Natural killer cell (primary cell): ENCODE measurements around the gene BBS9. TPM values are rescaled to one million over a fixed set of nuclear protein-coding genes. Genes with fewer than 3 reads are reported as not detected.

Experiments used
- ATAC-seq, 3 donors: fragments of 150-1000 bp in 2 of 3; fragments of 200-7000 bp in 1 of 3; cut with Tn5 transposase; 1 replicate in 1 of 3; 2 replicates in 2 of 3; pipeline ENCODE4 v1.10.0; 2021; ENCODE audit warnings: mild to moderate bottlenecking in 2 of 3, moderate library complexity in 2 of 3
- DNase-seq, 2 donors: peaks; one replicate each; pipeline versions ENCODE4 v3.0.0 to v3.0.0-alpha.2; 2013 to 2021; ENCODE audit warnings: mixed read lengths in 1 of 2
- H3K27ac ChIP-seq: one replicate; pipeline ENCODE4 v1.5.1; 2013; ENCODE audit warnings: mild to moderate bottlenecking, low read length
- H3K27me3 ChIP-seq: one replicate; pipeline ENCODE4 v1.6.1; 2013; ENCODE audit warnings: low read length; ENCODE audit not compliant: control insufficient read depth, insufficient read depth
- H3K36me3 ChIP-seq: one replicate; pipeline ENCODE4 v1.6.1; 2013; ENCODE audit warnings: low read length; ENCODE audit not compliant: control insufficient read depth, insufficient read depth
- H3K4me1 ChIP-seq: one replicate; pipeline ENCODE4 v1.6.1; 2013; ENCODE audit warnings: low read length; ENCODE audit not compliant: control insufficient read depth, insufficient read depth
- H3K4me3 ChIP-seq: one replicate; pipeline ENCODE4 v1.5.1; 2013; ENCODE audit warnings: low read length
- H3K9me3 ChIP-seq: one replicate; pipeline ENCODE4 v1.6.1; 2013; ENCODE audit warnings: low read length; ENCODE audit not compliant: control insufficient read depth, insufficient read depth
- H3K27ac Mint-ChIP-seq, 2 donors: one replicate each; pipeline ENCODE4 v1.8.0; 2022; ENCODE audit warnings: mild to moderate bottlenecking in 2 of 2, mixed read lengths in 2 of 2, moderate library complexity in 1 of 2
- H3K27me3 Mint-ChIP-seq, 2 donors: one replicate each; pipeline ENCODE4 v1.8.0; 2022; ENCODE audit warnings: low read depth in 2 of 2, mixed read lengths in 2 of 2
- H3K36me3 Mint-ChIP-seq: one replicate; pipeline ENCODE4 v1.8.0; 2022; ENCODE audit warnings: mixed read lengths
- H3K4me1 Mint-ChIP-seq, 2 donors: one replicate each; pipeline ENCODE4 v1.8.0; 2022; ENCODE audit warnings: mixed read lengths in 2 of 2
- H3K4me3 Mint-ChIP-seq: one replicate; pipeline ENCODE4 v1.8.0; 2022; ENCODE audit warnings: mild to moderate bottlenecking, moderate library complexity, mixed read lengths
- H3K9me3 Mint-ChIP-seq, 2 donors: one replicate each; pipeline ENCODE4 v1.8.0; 2022; ENCODE audit warnings: mixed read lengths in 2 of 2
- CTCF ChIP-seq: fragments of 200-600 bp; IDR thresholded peaks from one replicate; pipeline ENCODE4 v1.8.0; 2022; ENCODE audit warnings: antibody characterized with exemption
- WGBS: methylation state at CpG from one replicate; pipeline ENCODE4 v1.1.7; 2013; ENCODE audit warnings: missing lambda C conversion rate; ENCODE audit not compliant: insufficient coverage; 5-methylcytosine and 5-hydroxymethylcytosine counted together
- intact Hi-C: fragments of 100-400 bp; cut with micrococcal nuclease; formaldehyde crosslinking; loops from one replicate; pipeline ENCODE4 v1.14.2; 2022
- total RNA-seq, 4 donors: library from RNA; stranded (reverse); fragments of 120-200 nt in 1 of 4; gene quantifications; one replicate each; pipeline versions ENCODE4 v1.2.3 to v1.2.4, GENCODE V29; 2013 to 2022

BBS9 gene
- total RNA-seq, 3 donors from 2014 or later (not counting 1 experiment from before 2014, with no cell fraction given): 25.1 to 34.6 (median 34.4) TPM

GRCh38 chr7:33101906-33102305 is 27.5 kb upstream of the BBS9 start:
- Histone ChIP-seq H3K36me3 (peaks cover 41% of the 10 kb centered on the region), H3K27me3 (no peaks in the 10 kb centered on the region), H3K9me3 (no peaks in the 10 kb centered on the region), H3K4me1 (peaks cover 3% of the 10 kb centered on the region), H3K27ac (no peak overlapping the region), H3K4me3 (no peak overlapping the region)
- DNase-seq (no peak), ATAC-seq (no peak)
- Mint-ChIP-seq H3K9me3 (no peaks in the 10 kb centered on the region), H3K4me1 (peaks cover 24 to 25% of the 10 kb centered on the region in 2 donors), H3K27me3 (no peaks in the 10 kb centered on the region), H3K4me3 (no peak overlapping the region), H3K36me3 (peaks cover 3% of the 10 kb centered on the region), H3K27ac (no peak overlapping the region)
- intact Hi-C loops: no loop called here
- WGBS: 100% methylated on average over 1 of the region's 3 CpGs
- no peak for TF ChIP-seq CTCF

- WGBS: 57% methylated on average over 7 of the region's 7 CpGs
- no peak overlapping the region for H3K4me3 ChIP-seq
- intact Hi-C loops: loop anchor here (2.0 to 5.0 kb wide), 3 partner anchors 45 to 261 kb away; partner anchors contain the start of genes KBTBD2 and NT5C3A
- H3K27me3 ChIP-seq: no peaks in the 10 kb centered on the region
- Mint-ChIP-seq H3K36me3 (no peaks in the 10 kb centered on the region), H3K4me3 (peak overlapping the region; percentile 91), H3K27ac (peak overlapping the region; percentile 79 to 80), H3K27me3 (peaks cover 15 to 18% of the 10 kb centered on the region in 2 donors), H3K9me3 (no peaks in the 10 kb centered on the region), H3K4me1 (peaks cover 42 to 46% of the 10 kb centered on the region in 2 donors)
- ATAC-seq: peak in 1 of 3 donors; percentile 22
- H3K27ac ChIP-seq: no peak overlapping the region
- DNase-seq: peak in 1 of 2 donors; percentile 42
- peaks cover 22% of the 10 kb centered on the region for H3K4me1 ChIP-seq
- peaks cover 7% of the 10 kb centered on the region for H3K36me3 ChIP-seq
- peak; percentile 15 for TF ChIP-seq CTCF
- H3K9me3 ChIP-seq: no peaks in the 10 kb centered on the region
These were observed 22.0 kb upstream of the BBS9 start for GRCh38 chr7:33107136-33108066.

- Histone ChIP-seq H3K9me3 (no peaks in the 10 kb centered on the region), H3K27me3 (no peaks in the 10 kb centered on the region), H3K27ac (peak overlapping the region; percentile 51), H3K36me3 (peaks cover under 1% of the 10 kb centered on the region), H3K4me3 (peak overlapping the region; percentile 59), H3K4me1 (peaks cover 22% of the 10 kb centered on the region)
- intact Hi-C loops: loop anchor here (1.0 to 5.0 kb wide), 4 partner anchors 21 to 262 kb away; partner anchors contain the start of genes BBS9, KBTBD2 and NT5C3A
- peaks cover 19 to 26% of the 10 kb centered on the region in 2 donors for H3K27me3 Mint-ChIP-seq
- DNase-seq (peak in 1 of 2 donors; percentile 49), ATAC-seq (peak in 2 of 3 donors; percentile 4 to 21)
- peak overlapping the region; percentile 79 to 80 for H3K27ac Mint-ChIP-seq
- no peak for TF ChIP-seq CTCF
- peak overlapping the region; percentile 91 for H3K4me3 Mint-ChIP-seq
- under 1% methylated on average over 10 of the region's 10 CpGs for WGBS
- no peaks in the 10 kb centered on the region for H3K9me3 Mint-ChIP-seq
- H3K4me1 Mint-ChIP-seq: peaks cover 37 to 39% of the 10 kb centered on the region in 2 donors
- H3K36me3 Mint-ChIP-seq: no peaks in the 10 kb centered on the region
These were observed 20.8 kb upstream of the BBS9 start for GRCh38 chr7:33108554-33109004.
